ENCODE measurements around the gene TP53TG3B. TPM values are rescaled to one million over a fixed set of nuclear protein-coding genes. Genes with fewer than 3 reads are reported as not detected.
"Not testable (repeated sequence)": the region's sequence is repeated elsewhere in the genome, so short reads cannot be mapped to it uniquely, and the experiment has no call there.

The TP53TG3B gene, protein sequence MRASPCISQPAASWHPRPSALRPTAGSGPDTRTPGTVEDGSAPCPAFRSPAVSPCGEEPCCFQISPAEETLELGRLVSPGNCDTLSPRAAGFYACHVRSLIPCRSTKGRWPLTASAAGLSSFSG
- total RNA-seq: not detected
- total RNA-seq (2013): not detected

DNA sequence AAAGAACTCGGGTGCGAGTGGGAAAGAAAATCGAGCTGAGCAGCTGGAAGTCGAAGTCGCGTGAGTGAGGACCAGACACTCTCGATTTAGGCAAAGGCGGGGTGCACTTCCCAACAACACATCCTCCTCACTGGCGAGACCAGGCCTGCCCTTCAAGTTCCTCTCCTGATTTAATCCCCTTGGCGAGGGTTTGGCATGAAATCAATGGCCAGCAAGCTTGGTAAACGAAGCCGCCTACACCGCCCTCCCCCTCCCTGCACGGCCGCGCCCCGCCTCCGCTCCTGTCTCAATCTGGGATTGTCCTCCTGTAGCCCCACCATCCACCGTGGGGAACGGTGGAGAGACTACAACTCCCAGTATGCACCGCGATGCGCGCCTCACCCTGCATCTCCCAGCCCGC is at the start of gene TP53TG3B:
TSS of gene TP53TG3B (plus strand) at position 301 of the 400 bp plus-strand sequence. CDS start at position 369, 68 bp downstream.
- H3K36me3 Mint-ChIP-seq; ATAC-seq; H3K27me3 ChIP-seq (ENCODE audit: control insufficient read depth, insufficient read depth, low read length); H3K4me3 ChIP-seq (ENCODE audit: low read length); H3K9me3 ChIP-seq (ENCODE audit: control insufficient read depth, insufficient read depth, low read length); H3K4me1 ChIP-seq (ENCODE audit: control insufficient read depth, insufficient read depth, low read length); DNase-seq; H3K9me3 Mint-ChIP-seq; H3K4me3 Mint-ChIP-seq; H3K27ac ChIP-seq (ENCODE audit: low read length); H3K27me3 Mint-ChIP-seq (ENCODE audit: low read depth in 2 of 2); intact Hi-C loops (cut with micrococcal nuclease); H3K27ac Mint-ChIP-seq; H3K36me3 ChIP-seq (ENCODE audit: control insufficient read depth, insufficient read depth, low read length); H3K4me1 Mint-ChIP-seq: not testable (repeated sequence)
- WGBS (ENCODE audit: insufficient coverage): no CpG with 5 or more reads among the region's 25 CpGs

DNA sequence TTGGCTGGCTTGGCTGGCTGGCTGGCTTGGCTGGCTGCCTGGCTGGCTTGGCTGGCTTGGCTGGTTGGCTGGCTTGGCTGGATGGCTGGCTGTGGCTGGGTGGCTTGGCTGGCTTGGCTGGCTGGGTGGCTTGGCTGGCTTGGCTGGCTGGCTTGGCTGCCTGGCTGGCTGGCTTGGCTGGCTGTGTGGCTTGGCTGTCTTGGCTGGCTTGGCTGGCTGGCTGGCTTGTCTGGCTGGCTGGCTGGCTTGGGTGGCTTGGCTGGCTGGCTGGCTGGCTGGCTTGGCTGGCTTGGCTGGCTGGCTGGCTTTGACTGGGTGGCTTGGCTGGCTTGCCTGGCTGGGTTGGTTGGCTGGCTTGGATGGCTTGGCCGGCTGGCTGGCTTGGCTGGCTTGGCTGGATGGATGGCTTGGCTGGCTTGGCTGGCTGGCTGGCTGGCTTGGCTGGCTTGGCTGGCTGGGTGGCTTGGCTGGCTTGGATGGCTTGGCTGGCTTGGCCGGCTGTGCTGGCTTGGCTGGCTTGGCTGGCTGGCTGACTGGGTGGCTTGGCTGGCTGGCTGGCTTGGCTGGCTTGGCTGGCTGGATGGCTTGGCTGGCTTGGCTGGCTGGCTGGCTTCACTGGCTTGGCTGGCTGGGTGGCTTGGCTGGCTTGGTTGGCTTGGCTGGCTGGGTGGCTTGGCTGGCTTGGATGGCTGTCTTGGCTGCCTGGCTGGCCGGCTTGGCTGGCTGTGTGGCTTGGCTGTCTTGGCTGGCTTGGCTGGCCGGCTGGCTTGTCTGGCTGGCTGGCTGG is 24.2 kb upstream of the TP53TG3B start:
- H3K36me3 Mint-ChIP-seq; H3K9me3 Mint-ChIP-seq; H3K4me3 ChIP-seq (ENCODE audit: low read length); H3K4me3 Mint-ChIP-seq; ATAC-seq; H3K4me1 Mint-ChIP-seq; H3K4me1 ChIP-seq (ENCODE audit: control insufficient read depth, insufficient read depth, low read length); H3K36me3 ChIP-seq (ENCODE audit: control insufficient read depth, insufficient read depth, low read length); H3K27me3 ChIP-seq (ENCODE audit: control insufficient read depth, insufficient read depth, low read length); H3K27me3 Mint-ChIP-seq (ENCODE audit: low read depth in 2 of 2); H3K27ac Mint-ChIP-seq; intact Hi-C loops (cut with micrococcal nuclease); H3K27ac ChIP-seq (ENCODE audit: low read length): not testable (repeated sequence)
- WGBS (ENCODE audit: insufficient coverage): 83% methylated on average over 4 of the region's 4 CpGs
- H3K9me3 ChIP-seq (ENCODE audit: control insufficient read depth, insufficient read depth, low read length): peaks cover 17% of the 10 kb centered on the region
- DNase-seq: peak in 1 of 2 donors; percentile 45

DNA sequence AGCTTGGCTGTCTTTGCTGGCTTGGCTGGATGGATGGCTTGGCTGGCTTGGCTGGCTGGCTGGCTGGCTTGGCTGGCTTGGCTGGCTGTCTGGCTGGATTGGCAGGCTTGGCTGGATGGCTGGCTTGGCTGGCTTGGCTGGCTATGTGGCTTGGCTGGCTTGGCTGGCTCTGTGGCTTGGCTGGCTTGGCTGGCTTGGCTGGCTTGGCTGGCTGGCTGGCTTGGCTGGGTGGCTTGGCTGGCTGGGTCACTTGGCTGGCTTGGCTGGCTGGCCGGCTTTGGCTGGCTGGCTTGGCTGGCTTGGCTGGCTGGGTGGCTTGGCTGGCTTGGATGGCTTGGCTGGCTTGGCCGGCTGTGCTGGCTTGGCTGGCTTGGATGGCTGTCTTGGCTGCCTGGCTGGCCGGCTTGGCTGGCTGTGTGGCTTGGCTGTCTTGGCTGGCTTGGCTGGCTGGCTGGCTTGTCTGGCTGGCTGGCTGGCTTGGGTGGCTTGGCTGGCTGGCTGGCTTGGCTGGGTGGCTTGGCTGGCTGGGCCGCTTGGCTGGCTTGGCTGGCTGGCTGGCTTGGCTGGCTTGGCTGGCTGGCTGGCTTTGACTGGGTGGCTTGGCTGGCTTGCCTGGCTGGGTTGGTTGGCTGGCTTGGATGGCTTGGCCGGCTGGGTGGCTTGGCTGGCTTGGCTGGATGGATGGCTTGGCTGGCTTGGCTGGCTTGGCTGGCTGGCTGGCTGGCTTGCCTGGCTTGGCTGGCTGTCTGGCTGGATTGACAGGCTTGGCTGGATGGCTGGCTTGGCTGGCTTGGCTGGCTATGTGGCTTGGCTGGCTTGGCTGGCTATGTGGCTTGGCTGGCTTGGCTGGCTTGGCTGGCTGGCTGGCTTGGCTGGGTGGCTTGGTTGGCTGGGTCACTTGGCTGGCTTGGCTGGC is 22.8 kb upstream of the TP53TG3B start:
- H3K4me1 Mint-ChIP-seq; H3K36me3 Mint-ChIP-seq; H3K27ac ChIP-seq (ENCODE audit: low read length); H3K36me3 ChIP-seq (ENCODE audit: control insufficient read depth, insufficient read depth, low read length); H3K4me3 Mint-ChIP-seq; H3K4me3 ChIP-seq (ENCODE audit: low read length); H3K4me1 ChIP-seq (ENCODE audit: control insufficient read depth, insufficient read depth, low read length); H3K9me3 Mint-ChIP-seq; H3K27me3 Mint-ChIP-seq (ENCODE audit: low read depth in 2 of 2); H3K27me3 ChIP-seq (ENCODE audit: control insufficient read depth, insufficient read depth, low read length); intact Hi-C loops (cut with micrococcal nuclease); ATAC-seq; H3K27ac Mint-ChIP-seq: not testable (repeated sequence)
- H3K9me3 ChIP-seq (ENCODE audit: control insufficient read depth, insufficient read depth, low read length): peaks cover 17% of the 10 kb centered on the region
- DNase-seq: peak in 1 of 2 donors; percentile 41
- 86% methylated on average over 5 of the region's 5 CpGs for WGBS (ENCODE audit: insufficient coverage)

DNA sequence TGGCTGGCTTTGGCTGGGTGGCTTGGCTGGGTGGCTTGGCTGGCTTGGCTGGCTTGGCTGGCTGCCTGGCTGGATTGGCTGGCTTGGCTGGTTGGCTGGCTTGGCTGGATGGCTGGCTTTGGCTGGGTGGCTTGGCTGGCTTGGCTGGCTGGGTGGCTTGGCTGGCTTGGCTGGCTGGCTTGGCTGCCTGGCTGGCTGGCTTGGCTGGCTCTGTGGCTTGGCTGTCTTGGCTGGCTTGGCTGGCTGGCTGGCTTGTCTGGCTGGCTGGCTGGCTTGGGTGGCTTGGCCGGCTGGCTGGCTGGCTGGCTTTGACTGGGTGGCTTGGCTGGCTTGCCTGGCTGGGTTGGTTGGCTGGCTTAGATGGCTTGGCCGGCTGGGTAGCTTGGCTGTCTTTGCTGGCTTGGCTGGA is 22.1 kb upstream of the TP53TG3B start:
- ATAC-seq; H3K27ac ChIP-seq (ENCODE audit: low read length); H3K27ac Mint-ChIP-seq; H3K36me3 Mint-ChIP-seq; H3K27me3 Mint-ChIP-seq (ENCODE audit: low read depth in 2 of 2); H3K4me3 ChIP-seq (ENCODE audit: low read length); H3K9me3 Mint-ChIP-seq; H3K36me3 ChIP-seq (ENCODE audit: control insufficient read depth, insufficient read depth, low read length); H3K4me1 ChIP-seq (ENCODE audit: control insufficient read depth, insufficient read depth, low read length); H3K4me3 Mint-ChIP-seq; intact Hi-C loops (cut with micrococcal nuclease); H3K4me1 Mint-ChIP-seq; H3K27me3 ChIP-seq (ENCODE audit: control insufficient read depth, insufficient read depth, low read length): not testable (repeated sequence)
- peak in 1 of 2 donors; percentile 16 for DNase-seq
- H3K9me3 ChIP-seq (ENCODE audit: control insufficient read depth, insufficient read depth, low read length): peaks cover 17% of the 10 kb centered on the region
- WGBS (ENCODE audit: insufficient coverage): 83% methylated on average over 2 of the region's 2 CpGs

DNA sequence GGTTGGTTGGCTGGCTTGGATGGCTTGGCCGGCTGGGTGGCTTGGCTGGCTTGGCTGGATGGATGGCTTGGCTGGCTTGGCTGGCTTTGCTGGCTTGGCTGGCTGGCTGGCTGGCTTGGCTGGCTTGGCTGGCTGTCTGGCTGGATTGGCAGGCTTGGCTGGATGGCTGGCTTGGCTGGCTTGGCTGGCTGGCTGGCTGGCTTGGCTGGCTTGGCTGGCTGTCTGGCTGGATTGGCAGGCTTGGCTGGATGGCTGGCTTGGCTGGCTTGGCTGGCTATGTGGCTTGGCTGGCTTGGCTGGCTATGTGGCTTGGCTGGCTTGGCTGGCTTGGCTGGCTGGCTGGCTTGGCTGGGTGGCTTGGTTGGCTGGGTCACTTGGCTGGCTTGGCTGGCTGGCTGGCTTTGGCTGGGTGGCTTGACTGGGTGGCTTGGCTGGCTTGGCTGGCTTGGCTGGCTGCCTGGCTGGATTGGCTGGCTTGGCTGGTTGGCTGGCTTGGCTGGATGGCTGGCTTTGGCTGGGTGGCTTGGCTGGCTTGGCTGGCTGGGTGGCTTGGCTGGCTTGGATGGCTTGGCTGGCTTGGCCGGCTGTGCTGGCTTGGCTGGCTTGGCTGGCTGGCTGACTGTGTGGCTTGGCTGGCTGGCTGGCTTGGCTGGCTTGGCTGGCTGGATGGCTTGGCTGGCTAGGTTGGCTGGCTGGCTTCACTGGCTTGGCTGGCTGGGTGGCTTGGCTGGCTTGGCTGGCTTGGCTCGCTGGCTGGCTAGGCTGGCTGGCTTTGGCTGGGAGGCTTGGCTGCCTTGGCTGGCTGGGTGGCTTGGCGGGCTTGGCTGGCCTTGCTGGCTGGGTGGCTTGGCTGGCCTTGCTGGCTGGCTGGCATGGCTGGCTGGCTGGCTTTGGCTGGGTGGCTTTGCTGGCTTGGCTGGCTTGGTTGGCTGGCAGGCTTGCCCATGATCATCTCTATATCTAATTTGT is 21.3 kb upstream of the TP53TG3B start:
- H3K4me3 ChIP-seq (ENCODE audit: low read length); H3K4me1 Mint-ChIP-seq; H3K4me3 Mint-ChIP-seq; H3K4me1 ChIP-seq (ENCODE audit: control insufficient read depth, insufficient read depth, low read length); H3K27ac ChIP-seq (ENCODE audit: low read length); H3K27ac Mint-ChIP-seq; H3K9me3 Mint-ChIP-seq; H3K27me3 ChIP-seq (ENCODE audit: control insufficient read depth, insufficient read depth, low read length); ATAC-seq; H3K36me3 Mint-ChIP-seq; H3K27me3 Mint-ChIP-seq (ENCODE audit: low read depth in 2 of 2); H3K36me3 ChIP-seq (ENCODE audit: control insufficient read depth, insufficient read depth, low read length); intact Hi-C loops (cut with micrococcal nuclease): not testable (repeated sequence)
- peak in 1 of 2 donors; percentile 29 for DNase-seq
- WGBS (ENCODE audit: insufficient coverage): 85% methylated on average over 3 of the region's 4 CpGs
- peaks cover 17% of the 10 kb centered on the region for H3K9me3 ChIP-seq (ENCODE audit: control insufficient read depth, insufficient read depth, low read length)

Other genes with a start within 250 kb of the TP53TG3B start
- not detected for gene TP53TG3C, start 166.6 kb upstream of the TP53TG3B start, total RNA-seq
- not detected for gene TP53TG3E, start 56.5 kb upstream of the TP53TG3B start, total RNA-seq
- gene TP53TG3F, start 98.8 kb downstream of the TP53TG3B start, total RNA-seq: not detected